GM12874 (cell line): ENCODE data around the gene RNF144A.
A peak's percentile ranks its signal among the peaks of the same experiment; 100 is the strongest.

ENCODE experiments used
- CTCF ChIP-seq: IDR thresholded peaks from 2 replicates; pipeline ENCODE4 v1.5.1; 2011; ENCODE audit warnings: low read depth, mild to moderate bottlenecking, control low read depth, low read length, moderate library complexity; ENCODE audit not compliant: insufficient read depth

RNF144A gene

GRCh38 chr2:6917761-6918421 is 679 bp downstream of the RNF144A start:
- TF ChIP-seq CTCF: no peak

GRCh38 chr2:6919901-6920742 is 2.9 kb downstream of the RNF144A start:
- TF ChIP-seq CTCF: no peak

GRCh38 chr2:6920743-6921064 is 3.5 kb downstream of the RNF144A start:
- no peak for TF ChIP-seq CTCF

DNA sequence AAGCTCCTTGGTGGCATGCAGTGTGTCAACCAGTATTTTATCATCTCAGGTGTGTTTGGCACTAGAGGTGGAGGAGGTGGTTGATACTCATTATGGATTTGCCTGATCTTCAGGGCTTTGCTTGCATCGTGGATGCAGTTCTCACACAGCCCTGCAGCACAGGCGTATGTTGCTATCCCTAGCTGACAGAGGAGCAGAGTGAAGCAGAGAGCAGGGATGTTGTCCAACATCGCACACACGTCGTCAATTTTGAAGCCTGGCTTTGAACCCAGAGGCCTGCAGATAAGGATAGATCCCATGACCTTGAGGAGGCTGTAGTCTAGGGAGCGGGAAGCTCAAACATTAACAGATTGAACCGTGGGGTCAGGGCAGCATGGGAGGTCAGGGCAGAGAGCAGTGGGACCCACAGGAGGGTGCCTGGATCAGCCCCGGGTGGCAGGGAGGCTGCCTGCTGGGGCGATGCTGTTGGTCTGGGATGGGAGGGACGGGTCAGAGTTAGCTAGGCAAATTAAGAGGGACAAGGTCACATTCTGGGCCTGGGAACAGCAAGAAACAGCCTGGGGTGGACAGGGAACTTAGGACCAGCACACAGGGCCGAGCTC is 4.2 kb downstream of the RNF144A start:
- TF ChIP-seq CTCF: no peak

DNA sequence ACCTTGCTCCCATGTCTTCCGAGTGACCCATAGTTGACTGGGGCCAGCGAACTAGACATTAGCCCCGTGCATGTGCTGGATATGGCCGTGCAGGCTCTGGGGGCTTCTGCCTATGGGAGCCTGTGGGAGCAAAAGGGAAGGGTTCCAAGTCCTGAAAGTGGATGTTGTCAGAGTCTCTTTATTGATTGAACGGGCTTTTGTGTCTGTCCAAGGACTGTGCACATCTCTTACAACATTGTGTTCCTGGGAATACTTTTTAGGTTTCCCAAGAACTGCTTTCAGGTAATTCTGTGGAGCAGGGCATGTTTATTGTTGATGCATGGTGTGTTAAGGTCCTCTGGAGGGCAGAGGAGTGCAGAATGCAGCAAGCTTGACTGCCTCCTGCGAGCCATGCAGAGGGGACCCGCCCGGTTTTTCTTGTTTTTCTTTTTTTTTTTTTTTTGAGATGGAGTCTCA is 5.0 kb downstream of the RNF144A start:
- 0 out of 2 replicates have a peak, but pooled peaks have one; percentile 5 for TF ChIP-seq CTCF

DNA sequence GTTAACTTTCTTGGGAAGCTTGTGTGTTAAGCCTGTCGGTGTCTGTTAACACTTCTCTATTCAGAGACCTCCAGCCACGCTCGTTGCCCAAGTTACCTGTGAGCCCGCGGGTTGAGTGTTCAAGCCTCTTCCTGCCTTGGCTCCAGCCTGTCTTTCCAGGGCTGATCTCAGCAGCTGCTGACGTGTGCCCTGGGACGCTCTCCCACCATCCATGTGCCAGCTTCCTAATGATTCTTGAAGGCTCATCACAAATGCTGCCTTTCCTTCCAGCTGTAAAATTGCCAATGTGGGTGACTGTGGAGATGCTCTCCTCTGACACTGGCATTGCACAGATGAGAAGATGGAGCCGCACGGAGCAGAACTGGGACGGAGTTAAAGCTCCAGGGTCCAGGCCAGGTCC is 6.1 kb downstream of the RNF144A start:
- TF ChIP-seq CTCF: no peak
